HEK293 (cell line): ENCODE measurements around the gene PSD4.
A peak's percentile ranks its signal among the peaks of the same experiment; 100 is the strongest.

ENCODE experiments used
- CTCF ChIA-PET: fragments of 350-600 bp; formaldehyde crosslinking; extraction: SDS; loops from one replicate; lab custom pipeline; 2021; ENCODE audit warnings: antibody characterized with exemption; lab: Yijun Ruan, JAX
- POLR2A ChIA-PET: fragments of 300-600 bp; formaldehyde crosslinking; extraction: SDS; loops from one replicate; lab custom pipeline; 2020; ENCODE audit warnings: antibody characterized with exemption, inconsistent platforms; lab: Yijun Ruan, JAX
- H3K27ac ChIP-seq: fragments of 200-500 bp; sonication (Bioruptor generic); 2 replicates; pipeline ENCODE4 v1.5.1; 2014; ENCODE audit warnings: low read depth, low read length, control low read depth, inconsistent platforms; ENCODE audit errors: extremely low read depth
- H3K36me3 ChIP-seq, 2 experiments: fragments of 200-500 bp in 1 of 2; sonication (Bioruptor generic) in 1 of 2; 1 replicate in 1 of 2; 2 replicates in 1 of 2; pipeline ENCODE4 v1.5.1; 2014 to 2017; ENCODE audit warnings: inconsistent platforms in 2 of 2, low read length in 2 of 2; ENCODE audit not compliant: control insufficient read depth in 2 of 2, insufficient read depth in 1 of 2
- H3K4me1 ChIP-seq: fragments of 200-500 bp; sonication (Bioruptor generic); 2 replicates; pipeline ENCODE4 v1.5.1; 2014; ENCODE audit warnings: mild to moderate bottlenecking, low read length, inconsistent platforms; ENCODE audit not compliant: control insufficient read depth, insufficient read depth
- H3K4me3 ChIP-seq: 2 replicates; pipeline ENCODE4 v1.5.1; 2011; ENCODE audit warnings: low read depth, mild to moderate bottlenecking, control low read depth, low read length, moderate library complexity
- H3K9me3 ChIP-seq: fragments of 200-500 bp; sonication (Bioruptor generic); 2 replicates; pipeline ENCODE4 v1.5.1; 2014; ENCODE audit warnings: low read depth, low read length, inconsistent platforms; ENCODE audit not compliant: control insufficient read depth, insufficient read depth
- FEZF1 ChIP-seq: fragments of 450-650 bp; formaldehyde crosslinking; IDR thresholded peaks from 2 replicates; pipeline ENCODE4 v1.5.1; 2016; ENCODE audit warnings: missing biosample characterization, missing genetic modification characterization
- HOXD13 ChIP-seq: sonication (generic); formaldehyde crosslinking; IDR thresholded peaks from 2 replicates; pipeline ENCODE4 v1.8.0; 2022; ENCODE audit warnings: missing genetic modification reagents, borderline replicate concordance
- KLF9 ChIP-seq: fragments of 450-650 bp; formaldehyde crosslinking; IDR thresholded peaks from 2 replicates; pipeline ENCODE4 v1.5.1; 2016; ENCODE audit warnings: missing biosample characterization, missing genetic modification characterization, low read depth
- OVOL3 ChIP-seq: fragments of 450-650 bp; formaldehyde crosslinking; IDR thresholded peaks from 2 replicates; pipeline ENCODE4 v1.5.1; 2016; ENCODE audit warnings: missing biosample characterization, missing genetic modification characterization
- SALL2 ChIP-seq: fragments of 450-650 bp; formaldehyde crosslinking; IDR thresholded peaks from 2 replicates; pipeline ENCODE4 v1.5.0; 2017; ENCODE audit warnings: missing biosample characterization, mild to moderate bottlenecking, missing genetic modification characterization, borderline replicate concordance
- SP2 ChIP-seq: fragments of 450-650 bp; formaldehyde crosslinking; IDR thresholded peaks from 2 replicates; pipeline ENCODE4 v1.5.1; 2016; ENCODE audit warnings: missing biosample characterization, missing genetic modification characterization
- YY2 ChIP-seq: fragments of 450-650 bp; formaldehyde crosslinking; IDR thresholded peaks from 2 replicates; pipeline ENCODE4 v1.5.1; 2016; ENCODE audit warnings: missing biosample characterization, missing genetic modification characterization
- ZBTB17 ChIP-seq: fragments of 450-650 bp; formaldehyde crosslinking; IDR thresholded peaks from 2 replicates; pipeline ENCODE4 v1.5.1; 2016; ENCODE audit warnings: missing biosample characterization, missing genetic modification characterization
- ZIC2 ChIP-seq: fragments of 450-650 bp; formaldehyde crosslinking; IDR thresholded peaks from 2 replicates; pipeline ENCODE4 v1.5.1; 2016; ENCODE audit warnings: missing biosample characterization, missing genetic modification characterization
- ZNF10 ChIP-seq: fragments of 450-650 bp; formaldehyde crosslinking; IDR thresholded peaks from 2 replicates; pipeline ENCODE4 v1.5.1; 2017; ENCODE audit warnings: missing biosample characterization, missing genetic modification characterization
- ZNF146 ChIP-seq: fragments of 450-650 bp; formaldehyde crosslinking; IDR thresholded peaks from 2 replicates; pipeline ENCODE4 v1.5.1; 2016; ENCODE audit warnings: missing biosample characterization, missing genetic modification characterization
- ZNF157 ChIP-seq: fragments of 450-650 bp; formaldehyde crosslinking; IDR thresholded peaks from 2 replicates; pipeline ENCODE4 v1.5.1; 2016; ENCODE audit warnings: missing biosample characterization, missing genetic modification characterization
- ZNF174 ChIP-seq: fragments of 450-650 bp; formaldehyde crosslinking; IDR thresholded peaks from 2 replicates; pipeline ENCODE4 v1.5.0; 2017; ENCODE audit warnings: missing biosample characterization, mild to moderate bottlenecking, missing genetic modification characterization
- ZNF175 ChIP-seq: fragments of 450-650 bp; formaldehyde crosslinking; IDR thresholded peaks from 2 replicates; pipeline ENCODE4 v1.5.1; 2016; ENCODE audit warnings: missing biosample characterization, missing genetic modification characterization
- ZNF2 ChIP-seq: fragments of 450-650 bp; formaldehyde crosslinking; IDR thresholded peaks from 2 replicates; pipeline ENCODE4 v1.5.1; 2016; ENCODE audit warnings: missing biosample characterization, missing genetic modification characterization
- ZNF239 ChIP-seq: fragments of 450-650 bp; formaldehyde crosslinking; IDR thresholded peaks from 2 replicates; pipeline ENCODE4 v1.5.1; 2016; ENCODE audit warnings: missing biosample characterization, missing genetic modification characterization
- ZNF530 ChIP-seq: fragments of 450-650 bp; formaldehyde crosslinking; IDR thresholded peaks from 2 replicates; pipeline ENCODE4 v1.5.1; 2016; ENCODE audit warnings: low read depth, missing biosample characterization, missing genetic modification characterization
- ZNF560 ChIP-seq: fragments of 450-650 bp; formaldehyde crosslinking; IDR thresholded peaks from 2 replicates; pipeline ENCODE4 v1.5.1; 2017; ENCODE audit warnings: missing biosample characterization, missing genetic modification characterization, borderline replicate concordance
- ZNF600 ChIP-seq: fragments of 450-650 bp; formaldehyde crosslinking; IDR thresholded peaks from 2 replicates; pipeline ENCODE4 v1.5.1; 2016; ENCODE audit warnings: missing biosample characterization, missing genetic modification characterization
- ZNF654 ChIP-seq: fragments of 450-650 bp; formaldehyde crosslinking; IDR thresholded peaks from 2 replicates; pipeline ENCODE4 v1.5.1; 2016; ENCODE audit warnings: low read depth, missing biosample characterization, missing genetic modification characterization
- ZNF776 ChIP-seq: fragments of 450-650 bp; formaldehyde crosslinking; IDR thresholded peaks from 2 replicates; pipeline ENCODE4 v1.5.0; 2017; ENCODE audit warnings: missing biosample characterization, missing genetic modification characterization, borderline replicate concordance
- ZNF785 ChIP-seq: fragments of 450-650 bp; formaldehyde crosslinking; IDR thresholded peaks from 2 replicates; pipeline ENCODE4 v1.5.1; 2016; ENCODE audit warnings: missing biosample characterization, missing genetic modification characterization
- TF ChIP-seq, protein P1 (sequence below): fragments of 450-650 bp; formaldehyde crosslinking; IDR thresholded peaks from 2 replicates; pipeline ENCODE4 v1.5.1; 2016; ENCODE audit warnings: missing biosample characterization, missing genetic modification characterization
- TF ChIP-seq, protein P2 (sequence below): fragments of 450-650 bp; formaldehyde crosslinking; IDR thresholded peaks from 2 replicates; pipeline ENCODE4 v1.5.1; 2016; ENCODE audit warnings: missing biosample characterization, missing genetic modification characterization, low read depth
- TF ChIP-seq, protein P3 (sequence below): sonication (generic); formaldehyde crosslinking; IDR thresholded peaks from 2 replicates; pipeline ENCODE4 v1.8.1; 2022; ENCODE audit warnings: mild to moderate bottlenecking, moderate library complexity, missing genetic modification reagents
- TF ChIP-seq, protein P4 (sequence below): fragments of 450-650 bp; formaldehyde crosslinking; IDR thresholded peaks from 2 replicates; pipeline ENCODE4 v1.5.1; 2016; ENCODE audit warnings: missing biosample characterization, missing genetic modification characterization
- TF ChIP-seq, protein P5 (sequence below): fragments of 450-650 bp; formaldehyde crosslinking; IDR thresholded peaks from 2 replicates; pipeline ENCODE4 v1.5.1; 2016; ENCODE audit warnings: missing biosample characterization, missing genetic modification characterization

Gene PSD4

DNA sequence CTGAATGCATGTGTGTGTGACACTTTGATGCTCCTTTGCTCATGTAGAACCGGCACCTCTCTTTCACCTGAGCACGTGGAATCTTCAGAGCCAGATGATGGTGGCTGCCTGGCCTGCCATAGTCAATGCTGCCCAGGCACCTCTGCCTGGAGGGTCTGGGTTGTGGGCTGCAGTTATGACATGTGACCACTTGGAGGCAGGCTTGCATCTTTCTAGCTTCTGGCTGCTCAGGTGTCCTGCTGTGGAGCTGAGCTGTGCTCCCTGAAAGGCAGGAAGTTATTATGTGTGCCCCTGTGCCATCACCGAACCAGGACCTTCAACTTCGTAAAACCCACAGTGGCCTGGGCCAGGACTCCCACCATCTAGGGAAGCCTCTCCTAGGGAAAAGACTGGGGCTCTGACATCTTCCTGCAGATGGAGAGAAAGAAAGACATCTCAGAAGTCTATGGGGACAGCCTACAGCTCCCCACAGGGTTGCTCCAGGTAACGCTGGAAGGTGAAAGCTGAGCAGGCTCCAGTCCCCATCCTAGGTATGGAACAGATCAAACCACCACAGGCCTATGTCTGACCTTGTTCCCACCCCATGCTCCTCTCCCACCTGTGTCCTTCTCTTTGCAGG is 30.2 kb downstream of the PSD4 start:
- H3K27ac ChIP-seq, result no peak overlapping the region
- ChIA-PET CTCF (interaction anchor here (0.6 to 11.8 kb wide), 35 partner anchors 9 to 244 kb away, joined by 3 to 177 read pairs (median 5); no protein-coding TSS in a partner anchor), POLR2A (interaction anchor here (0.7 kb wide), 1 partner anchor 24 kb away, joined by 7 read pairs; no protein-coding TSS in a partner anchor)

DNA sequence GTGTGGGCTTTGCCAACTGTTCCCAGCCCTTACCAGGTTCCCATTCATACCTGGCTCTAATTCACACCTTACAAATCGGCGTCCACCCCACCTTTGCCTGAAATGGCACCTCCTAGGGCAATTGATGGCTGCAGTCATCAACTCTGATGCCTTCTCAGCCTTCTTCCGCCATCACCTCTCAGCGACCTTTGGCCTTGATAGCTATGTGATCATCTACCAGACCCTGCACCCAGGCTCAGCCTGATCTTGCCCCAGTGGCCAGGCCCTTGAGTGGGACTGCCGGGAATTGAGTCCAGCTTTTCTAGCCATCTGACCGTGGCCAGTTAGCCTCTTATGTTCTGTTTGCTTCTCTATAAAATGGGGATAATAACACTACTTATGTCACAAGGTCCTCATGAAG is 32.5 kb downstream of the PSD4 start:
- Histone ChIP-seq H3K9me3 (no peaks in the 10 kb centered on the region), H3K4me1 (peaks cover 8% of the 10 kb centered on the region), H3K27ac (no peak overlapping the region), H3K4me3 (no peak overlapping the region), H3K36me3 (no peaks in the 10 kb centered on the region)
- ChIA-PET CTCF (interaction anchor here (0.6 to 11.8 kb wide), 8 partner anchors 8 to 183 kb away, joined by 3 to 177 read pairs (median 4); no protein-coding TSS in a partner anchor), POLR2A (no interaction called here)
- TF ChIP-seq ZNF785 (no peak), HOXD13 (no peak), SP2 (no peak), OVOL3 (tag by site-specific recombination) (no peak), ZIC2 (tag by site-specific recombination) (no peak), KLF9 (tag by site-specific recombination) (no peak)
- TF ChIP-seq, protein P1, sequence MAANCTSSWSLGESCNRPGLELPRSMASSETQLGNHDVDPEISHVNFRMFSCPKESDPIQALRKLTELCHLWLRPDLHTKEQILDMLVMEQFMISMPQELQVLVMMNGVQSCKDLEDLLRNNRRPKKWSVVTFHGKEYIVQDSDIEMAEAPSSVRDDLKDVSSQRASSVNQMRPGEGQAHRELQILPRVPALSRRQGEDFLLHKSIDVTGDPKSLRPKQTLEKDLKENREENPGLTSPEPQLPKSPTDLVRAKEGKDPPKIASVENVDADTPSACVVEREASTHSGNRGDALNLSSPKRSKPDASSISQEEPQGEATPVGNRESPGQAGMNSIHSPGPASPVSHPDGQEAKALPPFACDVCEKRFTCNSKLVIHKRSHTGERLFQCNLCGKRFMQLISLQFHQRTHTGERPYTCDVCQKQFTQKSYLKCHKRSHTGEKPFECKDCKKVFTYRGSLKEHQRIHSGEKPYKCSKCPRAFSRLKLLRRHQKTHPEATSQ (tag by site-specific recombination), result no peak
- TF ChIP-seq, protein P2, sequence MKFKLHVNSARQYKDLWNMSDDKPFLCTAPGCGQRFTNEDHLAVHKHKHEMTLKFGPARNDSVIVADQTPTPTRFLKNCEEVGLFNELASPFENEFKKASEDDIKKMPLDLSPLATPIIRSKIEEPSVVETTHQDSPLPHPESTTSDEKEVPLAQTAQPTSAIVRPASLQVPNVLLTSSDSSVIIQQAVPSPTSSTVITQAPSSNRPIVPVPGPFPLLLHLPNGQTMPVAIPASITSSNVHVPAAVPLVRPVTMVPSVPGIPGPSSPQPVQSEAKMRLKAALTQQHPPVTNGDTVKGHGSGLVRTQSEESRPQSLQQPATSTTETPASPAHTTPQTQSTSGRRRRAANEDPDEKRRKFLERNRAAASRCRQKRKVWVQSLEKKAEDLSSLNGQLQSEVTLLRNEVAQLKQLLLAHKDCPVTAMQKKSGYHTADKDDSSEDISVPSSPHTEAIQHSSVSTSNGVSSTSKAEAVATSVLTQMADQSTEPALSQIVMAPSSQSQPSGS (tag by site-specific recombination), result no peak

More for the DNA sequence above, 30.2 kb downstream of the PSD4 start:
- no peaks in the 10 kb centered on the region for H3K36me3 ChIP-seq
- no peak overlapping the region for H3K4me3 ChIP-seq
- H3K9me3 ChIP-seq, result no peaks in the 10 kb centered on the region
- H3K4me1 ChIP-seq, result peaks cover 2% of the 10 kb centered on the region; the same call in 1 of the 2 replicates
- TF ChIP-seq ZNF530 (tag by site-specific recombination) (no peak), ZNF560 (tag by site-specific recombination) (no peak), ZNF157 (tag by site-specific recombination) (no peak), ZNF654 (tag by site-specific recombination) (peak; percentile 86), ZNF174 (tag by site-specific recombination) (no peak), ZNF239 (tag by site-specific recombination) (no peak), ZNF175 (tag by site-specific recombination) (no peak), FEZF1 (tag by site-specific recombination) (no peak), YY2 (0 out of 2 replicates have a peak, but pooled peaks have one; percentile 27), SALL2 (no peak), ZNF2 (tag by site-specific recombination) (peak; percentile 28; the same call in 1 of the 2 replicates), ZNF600 (tag by site-specific recombination) (peak; percentile 63; the same call in 1 of the 2 replicates), ZBTB17 (tag by site-specific recombination) (0 out of 2 replicates have a peak, but pooled peaks have one; percentile 30), ZNF776 (tag by site-specific recombination) (no peak), ZNF146 (no peak), ZIC2 (tag by site-specific recombination) (peak; percentile 47; the same call in 1 of the 2 replicates), ZNF10 (tag by site-specific recombination) (0 out of 2 replicates have a peak, but pooled peaks have one; percentile 27)
- TF ChIP-seq, protein P3, sequence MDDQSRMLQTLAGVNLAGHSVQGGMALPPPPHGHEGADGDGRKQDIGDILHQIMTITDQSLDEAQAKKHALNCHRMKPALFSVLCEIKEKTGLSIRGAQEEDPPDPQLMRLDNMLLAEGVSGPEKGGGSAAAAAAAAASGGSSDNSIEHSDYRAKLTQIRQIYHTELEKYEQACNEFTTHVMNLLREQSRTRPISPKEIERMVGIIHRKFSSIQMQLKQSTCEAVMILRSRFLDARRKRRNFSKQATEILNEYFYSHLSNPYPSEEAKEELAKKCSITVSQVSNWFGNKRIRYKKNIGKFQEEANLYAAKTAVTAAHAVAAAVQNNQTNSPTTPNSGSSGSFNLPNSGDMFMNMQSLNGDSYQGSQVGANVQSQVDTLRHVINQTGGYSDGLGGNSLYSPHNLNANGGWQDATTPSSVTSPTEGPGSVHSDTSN, result no peak
- TF ChIP-seq, protein P4, sequence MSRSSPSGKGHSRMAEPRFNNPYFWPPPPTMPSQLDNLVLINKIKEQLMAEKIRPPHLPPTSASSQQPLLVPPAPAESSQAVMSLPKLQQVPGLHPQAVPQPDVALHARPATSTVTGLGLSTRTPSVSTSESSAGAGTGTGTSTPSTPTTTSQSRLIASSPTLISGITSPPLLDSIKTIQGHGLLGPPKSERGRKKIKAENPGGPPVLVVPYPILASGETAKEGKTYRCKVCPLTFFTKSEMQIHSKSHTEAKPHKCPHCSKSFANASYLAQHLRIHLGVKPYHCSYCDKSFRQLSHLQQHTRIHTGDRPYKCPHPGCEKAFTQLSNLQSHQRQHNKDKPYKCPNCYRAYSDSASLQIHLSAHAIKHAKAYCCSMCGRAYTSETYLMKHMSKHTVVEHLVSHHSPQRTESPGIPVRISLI (tag by site-specific recombination), result no peak
- TF ChIP-seq, protein P5, sequence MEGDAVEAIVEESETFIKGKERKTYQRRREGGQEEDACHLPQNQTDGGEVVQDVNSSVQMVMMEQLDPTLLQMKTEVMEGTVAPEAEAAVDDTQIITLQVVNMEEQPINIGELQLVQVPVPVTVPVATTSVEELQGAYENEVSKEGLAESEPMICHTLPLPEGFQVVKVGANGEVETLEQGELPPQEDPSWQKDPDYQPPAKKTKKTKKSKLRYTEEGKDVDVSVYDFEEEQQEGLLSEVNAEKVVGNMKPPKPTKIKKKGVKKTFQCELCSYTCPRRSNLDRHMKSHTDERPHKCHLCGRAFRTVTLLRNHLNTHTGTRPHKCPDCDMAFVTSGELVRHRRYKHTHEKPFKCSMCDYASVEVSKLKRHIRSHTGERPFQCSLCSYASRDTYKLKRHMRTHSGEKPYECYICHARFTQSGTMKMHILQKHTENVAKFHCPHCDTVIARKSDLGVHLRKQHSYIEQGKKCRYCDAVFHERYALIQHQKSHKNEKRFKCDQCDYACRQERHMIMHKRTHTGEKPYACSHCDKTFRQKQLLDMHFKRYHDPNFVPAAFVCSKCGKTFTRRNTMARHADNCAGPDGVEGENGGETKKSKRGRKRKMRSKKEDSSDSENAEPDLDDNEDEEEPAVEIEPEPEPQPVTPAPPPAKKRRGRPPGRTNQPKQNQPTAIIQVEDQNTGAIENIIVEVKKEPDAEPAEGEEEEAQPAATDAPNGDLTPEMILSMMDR, result peak; percentile 86
